ENCODE data around the gene ITGB1BP1.

The ITGB1BP1 gene

DNA sequence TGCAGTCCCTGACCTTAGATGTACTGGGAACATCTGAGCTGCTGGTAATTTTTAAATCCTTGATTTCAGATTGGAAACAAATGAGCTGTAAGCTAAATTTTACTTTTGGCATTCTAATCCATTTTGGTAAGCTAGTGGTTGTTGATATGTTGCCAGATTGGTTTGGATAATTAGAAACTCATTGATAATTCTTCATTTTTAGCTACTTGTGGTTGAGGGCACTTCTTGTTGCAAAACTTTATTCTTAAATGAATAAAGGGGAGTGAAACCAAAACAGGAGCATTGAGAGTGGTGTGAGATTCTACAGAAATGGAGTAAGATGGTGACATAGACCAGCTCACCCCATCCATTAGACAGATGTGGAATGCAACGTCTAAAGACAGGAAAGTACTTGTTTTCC is 64.5 kb downstream of the ITGB1BP1 start:
- Histone ChIP-seq H3K27me3 (ENCODE audit: insufficient read depth, low read length) (no peaks in the 10 kb centered on the region), H3K36me3 (ENCODE audit: insufficient read depth, low read length) (no peaks in the 10 kb centered on the region), H3K9me3 (ENCODE audit: low read length) (no peaks in the 10 kb centered on the region), H3K9ac (ENCODE audit: low read length) (no peak overlapping the region), H3K4me2 (ENCODE audit: low read length) (no peak overlapping the region), H3K79me2 (ENCODE audit: insufficient read depth, low read length) (no peaks in the 10 kb centered on the region), H3K27ac (ENCODE audit: low read depth, low read length, poor library complexity, severe bottlenecking) (no peak overlapping the region), H3K4me3 (ENCODE audit: low read depth, low read length, poor library complexity, severe bottlenecking) (no peak overlapping the region), H3K4me1 (ENCODE audit: insufficient read depth, low read length, severe bottlenecking) (no peaks in the 10 kb centered on the region), H4K20me1 (ENCODE audit: insufficient read depth, low read length) (no peaks in the 10 kb centered on the region), H3F3A (ENCODE audit: insufficient read depth, low read length) (no peaks in the 10 kb centered on the region), H2AFZ (ENCODE audit: low read length) (no peak overlapping the region), H3K9me2 (ENCODE audit: low read depth, low read length) (no peaks in the 10 kb centered on the region)
- TF ChIP-seq EZH2 (IDR thresholded peaks at IDR 0.05; ENCODE audit: borderline replicate concordance, low read length) (no peak), CTCF (IDR thresholded peaks at IDR 0.05; ENCODE audit: low read length) (no peak)

DNA sequence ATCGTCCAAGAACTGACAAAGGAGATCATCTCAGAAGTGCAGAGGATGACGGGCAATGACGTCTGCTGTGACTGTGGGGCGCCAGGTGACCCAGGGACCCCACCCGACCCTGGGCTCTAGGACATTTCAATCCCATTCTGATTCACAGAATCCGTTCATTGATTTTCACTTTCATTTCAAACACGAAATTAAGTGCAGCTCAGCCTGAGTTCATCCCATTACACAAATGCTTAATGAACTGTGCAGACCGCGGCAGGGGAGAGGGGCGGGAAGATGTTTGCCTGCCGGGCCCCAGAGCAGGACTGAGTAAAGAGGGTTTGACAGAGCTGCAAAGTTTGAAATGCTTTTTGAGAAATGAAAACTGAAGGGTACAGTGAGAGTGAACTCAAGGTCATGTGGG is 67.1 kb downstream of the ITGB1BP1 start:
- Histone ChIP-seq H3K9me2 (ENCODE audit: low read depth, low read length) (no peaks in the 10 kb centered on the region), H3K36me3 (ENCODE audit: insufficient read depth, low read length) (no peaks in the 10 kb centered on the region), H3K9ac (ENCODE audit: low read length) (no peak overlapping the region), H3K4me1 (ENCODE audit: insufficient read depth, low read length, severe bottlenecking) (no peaks in the 10 kb centered on the region), H3K4me3 (ENCODE audit: low read depth, low read length, poor library complexity, severe bottlenecking) (no peak overlapping the region), H3K79me2 (ENCODE audit: insufficient read depth, low read length) (no peaks in the 10 kb centered on the region), H3K27ac (ENCODE audit: low read depth, low read length, poor library complexity, severe bottlenecking) (no peak overlapping the region), H2AFZ (ENCODE audit: low read length) (no peak overlapping the region), H3K27me3 (ENCODE audit: insufficient read depth, low read length) (no peaks in the 10 kb centered on the region), H3K4me2 (ENCODE audit: low read length) (no peak overlapping the region), H3K9me3 (ENCODE audit: low read length) (no peaks in the 10 kb centered on the region), H4K20me1 (ENCODE audit: insufficient read depth, low read length) (no peaks in the 10 kb centered on the region), H3F3A (ENCODE audit: insufficient read depth, low read length) (no peaks in the 10 kb centered on the region)
- TF ChIP-seq EZH2 (IDR thresholded peaks at IDR 0.05; ENCODE audit: borderline replicate concordance, low read length), result no peak
- no peak for TF ChIP-seq CTCF (IDR thresholded peaks at IDR 0.05; ENCODE audit: low read length)

DNA sequence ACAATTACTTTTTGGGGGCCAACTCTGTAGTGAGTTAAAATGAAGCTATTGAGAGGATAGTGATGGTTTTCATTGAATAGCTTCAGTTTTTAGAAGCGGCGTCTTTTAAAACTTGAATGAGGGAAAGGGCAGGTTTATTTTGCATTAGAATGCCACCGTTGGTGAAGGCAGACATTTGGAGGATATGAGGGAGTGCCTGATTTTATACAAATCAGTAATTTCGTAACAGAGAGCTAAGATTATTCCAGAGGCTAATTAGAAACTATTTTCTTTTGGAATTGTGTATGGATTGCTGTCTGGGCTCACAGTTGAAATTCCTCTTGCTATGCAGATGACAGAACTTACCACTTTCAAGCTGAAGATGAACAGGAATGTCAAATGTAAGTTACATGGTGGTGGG is 67.6 kb downstream of the ITGB1BP1 start:
- no peak overlapping the region for H3K9ac ChIP-seq (ENCODE audit: low read length)
- H3K9me2 ChIP-seq (ENCODE audit: low read depth, low read length), result no peaks in the 10 kb centered on the region
- TF ChIP-seq EZH2 (IDR thresholded peaks at IDR 0.05; ENCODE audit: borderline replicate concordance, low read length) (no peak), CTCF (IDR thresholded peaks at IDR 0.05; ENCODE audit: low read length) (no peak)
- H3K4me1 ChIP-seq (ENCODE audit: insufficient read depth, low read length, severe bottlenecking), result no peaks in the 10 kb centered on the region
- H3F3A ChIP-seq (ENCODE audit: insufficient read depth, low read length), result no peaks in the 10 kb centered on the region
- no peaks in the 10 kb centered on the region for H4K20me1 ChIP-seq (ENCODE audit: insufficient read depth, low read length)
- H3K27ac ChIP-seq (ENCODE audit: low read depth, low read length, poor library complexity, severe bottlenecking), result no peak overlapping the region
- no peaks in the 10 kb centered on the region for H3K79me2 ChIP-seq (ENCODE audit: insufficient read depth, low read length)
- no peak overlapping the region for H3K4me2 ChIP-seq (ENCODE audit: low read length)
- no peak overlapping the region for H3K4me3 ChIP-seq (ENCODE audit: low read depth, low read length, poor library complexity, severe bottlenecking)
- no peaks in the 10 kb centered on the region for H3K9me3 ChIP-seq (ENCODE audit: low read length)
- H3K36me3 ChIP-seq (ENCODE audit: insufficient read depth, low read length), result no peaks in the 10 kb centered on the region
- no peaks in the 10 kb centered on the region for H3K27me3 ChIP-seq (ENCODE audit: insufficient read depth, low read length)
- H2AFZ ChIP-seq (ENCODE audit: low read length), result no peak overlapping the region

Measured in OCI-LY1 (cell line).